K562 (cell line): ENCODE results near the gene UMAD1.

Source experiments
- ATF3 ChIP-seq, 2 experiments: fragments of 450-650 bp in 1 of 2; sonication (generic) in 1 of 2; formaldehyde crosslinking in 1 of 2; IDR thresholded peaks in 1 of 2; conservative IDR thresholded peaks in 1 of 2; 2 replicates each; pipeline versions ENCODE4 v1.6.1 to v1.8.1; 2016 to 2023; ENCODE audit warnings: mild to moderate bottlenecking in 2 of 2, moderate library complexity in 2 of 2, inconsistent platforms in 1 of 2, missing genetic modification reagents in 1 of 2
- POLR2AphosphoS5 ChIP-seq: IDR thresholded peaks from 2 replicates; pipeline ENCODE4 v1.6.1; 2011; ENCODE audit warnings: mild to moderate bottlenecking, low read depth, low read length, moderate library complexity; ENCODE audit not compliant: control insufficient read depth, insufficient read depth
- UBTF ChIP-seq, 2 experiments: IDR thresholded peaks; 2 replicates each; pipeline ENCODE4 v1.6.1; 2012; ENCODE audit warnings: improper control_type of control experiment in 2 of 2, low read depth in 2 of 2, low read length in 2 of 2, borderline replicate concordance in 1 of 2
- YY1 ChIP-seq, 3 experiments: IDR thresholded peaks; 2 replicates each; pipeline ENCODE4 v1.6.1; 2011; ENCODE audit warnings: low read length in 2 of 3, mild to moderate bottlenecking in 2 of 3, moderate library complexity in 2 of 3, borderline replicate concordance in 1 of 3, control low read depth in 1 of 3, low read depth in 1 of 3; ENCODE audit not compliant: insufficient read depth in 3 of 3, insufficient replicate concordance in 2 of 3, control insufficient read depth in 1 of 3, insufficient read length in 1 of 3; ENCODE audit errors: extremely low read depth in 1 of 3
- ZNF512 ChIP-seq: IDR thresholded peaks from 2 replicates; pipeline ENCODE4 v1.6.1; 2016; ENCODE audit warnings: missing genetic modification characterization, missing compliant biosample characterization

GRCh38 chr7:7870555-7870954 lies 230.0 kb downstream of the UMAD1 start:
- TF ChIP-seq YY1 (IDR thresholded peaks at IDR 0.05; ENCODE audit: borderline replicate concordance in 1 of 3, control insufficient read depth in 1 of 3, extremely low read depth in 1 of 3, insufficient read depth in 3 of 3, insufficient read length in 1 of 3, insufficient replicate concordance in 2 of 3, low read depth in 1 of 3, low read length in 2 of 3) (no peak), ATF3 (IDR thresholded peaks at IDR 0.05) (no peak), ATF3 (CRISPR knock-in tag; conservative IDR thresholded peaks at IDR 0.05) (no peak), UBTF (IDR thresholded peaks at IDR 0.05; ENCODE audit: borderline replicate concordance in 1 of 2, low read depth in 2 of 2, low read length in 2 of 2) (no peak), POLR2AphosphoS5 (no peak), ZNF512 (tag) (no peak)
